Aorta (tissue), 5 donors: Measurements from ENCODE around the gene PPP2R5D. TPM values are rescaled to one million over a fixed set of nuclear protein-coding genes. Genes with fewer than 3 reads are reported as not detected.
A peak's percentile ranks its signal among the peaks of the same experiment; 100 is the strongest.

Source experiments
- ATAC-seq: fragments of 200-7000 bp; cut with Tn5 transposase; one replicate; pipeline ENCODE4 v1.9.1; 2022; ENCODE audit warnings: moderate library complexity; ENCODE audit not compliant: low FRiP score
- DNase-seq, 2 donors: peaks; one replicate each; pipeline ENCODE4 v3.0.0-alpha.2; 2020
- H3K27ac ChIP-seq, 2 donors: one replicate each; pipeline ENCODE4 v1.5.1; 2013; ENCODE audit warnings: low read length in 2 of 2, mild to moderate bottlenecking in 2 of 2, moderate library complexity in 2 of 2, control low read depth in 1 of 2, inconsistent platforms in 1 of 2, low read depth in 1 of 2
- H3K27me3 ChIP-seq, 2 donors: one replicate each; pipeline ENCODE4 v1.6.1; 2013; ENCODE audit warnings: control low read depth in 1 of 2, low read length in 1 of 2, mild to moderate bottlenecking in 1 of 2, moderate library complexity in 1 of 2; ENCODE audit not compliant: insufficient read depth in 2 of 2, control insufficient read depth in 1 of 2
- H3K36me3 ChIP-seq, 2 donors: one replicate each; pipeline ENCODE4 v1.6.1; 2013; ENCODE audit warnings: control low read depth in 1 of 2, low read length in 1 of 2, mild to moderate bottlenecking in 1 of 2; ENCODE audit not compliant: insufficient read depth in 2 of 2, control insufficient read depth in 1 of 2
- H3K4me1 ChIP-seq, 2 donors: one replicate each; pipeline ENCODE4 v1.6.1; 2013; ENCODE audit warnings: low read length in 2 of 2, control low read depth in 1 of 2, mild to moderate bottlenecking in 1 of 2, moderate library complexity in 1 of 2; ENCODE audit not compliant: insufficient read depth in 2 of 2, control insufficient read depth in 1 of 2
- H3K4me3 ChIP-seq, 2 donors: one replicate each; pipeline ENCODE4 v1.5.1; 2013; ENCODE audit warnings: low read length in 2 of 2, control low read depth in 1 of 2, mild to moderate bottlenecking in 1 of 2
- H3K9me3 ChIP-seq: one replicate; pipeline ENCODE4 v1.6.1; 2013; ENCODE audit warnings: mild to moderate bottlenecking, low read length; ENCODE audit not compliant: control insufficient read depth
- WGBS, 2 donors: extraction: QIAGEN DNeasy Blood & Tissue Kit; methylation state at CpG; one replicate each; pipeline ENCODE4 v1.1.7; 2013; 5-methylcytosine and 5-hydroxymethylcytosine counted together
- intact Hi-C, 2 donors: fragments of 100-400 bp; cut with DNase I; formaldehyde crosslinking; loops; one replicate each; pipeline versions ENCODE4 v1.14.2 to v1.15.0; 2022
- polyA plus RNA-seq, 2 donors: library from polyadenylated mRNA; stranded (reverse); fragments of 200-250 nt; gene quantifications; one replicate each; pipeline ENCODE4 v1.2.3, GENCODE V29; 2013
- total RNA-seq, 2 donors: library from RNA; stranded (reverse); fragmentation: NEBNext Ultra II Directional; extraction: Animal tissue kit (Norgen Biotek cat#: 25700); gene quantifications; one replicate each; pipeline ENCODE4 v1.2.1, GENCODE V29; 2021
- donor health status: healthy with polysubstance abuse.
- donor health status: Bipolar disorder and iron deficiency.
- donor health status: DM: no; HTN: no; CAD: no.
- donor health status: DM: no; HTN: no; CAD: no.
- donor health status: DM: yes; HTN: yes; CAD: no.

Gene PPP2R5D
- total and polyA plus RNA-seq, 4 donors = 20.3 to 31.7 (median 27.2) TPM

GRCh38 chr6:43050981-43051380 lies 66.6 kb downstream of the PPP2R5D start:
- peaks cover 0 to 7% of the 10 kb centered on the region in 2 donors for H3K36me3 ChIP-seq
- intact Hi-C loops = loop anchor here in 1 of 2 donors (5.0 kb wide), 1 partner anchor 124 kb away; the partner anchor contains the start of gene CNPY3

GRCh38 chr6:43052225-43052841 lies 68.0 kb downstream of the PPP2R5D start:
- intact Hi-C loops = loop anchor here (2.0 to 5.0 kb wide), 2 partner anchors 38 to 125 kb away; partner anchors contain the start of genes CNPY3 (in 1 of the 2) and KLHDC3 (in 1 of the 2)
- Histone ChIP-seq H3K4me1 (no peaks in the 10 kb centered on the region), H3K4me3 (no peak overlapping the region), H3K9me3 (no peaks in the 10 kb centered on the region), H3K36me3 (peaks cover 0 to 5% of the 10 kb centered on the region in 2 donors), H3K27ac (peak overlapping the region in 1 of 2 donors; percentile 82), H3K27me3 (no peaks in the 10 kb centered on the region)
- DNase-seq (no peak), ATAC-seq (no peak)
- 86 to 88% methylated on average over 19 of the region's 19 CpGs for WGBS, 2 donors

More at GRCh38 chr6:43050981-43051380, 66.6 kb downstream of the PPP2R5D start:
- DNase-seq (no peak), ATAC-seq (no peak)
- no peaks in the 10 kb centered on the region for H3K9me3 ChIP-seq
- no peak overlapping the region for H3K4me3 ChIP-seq
- H3K27ac ChIP-seq = no peak overlapping the region
- H3K4me1 ChIP-seq = no peaks in the 10 kb centered on the region
- H3K27me3 ChIP-seq = no peaks in the 10 kb centered on the region
- WGBS, 2 donors = 92 to 95% methylated on average over 17 of the region's 17 CpGs

GRCh38 chr6:43052842-43053544 lies 68.6 kb downstream of the PPP2R5D start:
- no peaks in the 10 kb centered on the region for H3K9me3 ChIP-seq
- no peaks in the 10 kb centered on the region for H3K27me3 ChIP-seq
- H3K27ac ChIP-seq = peak overlapping the region in 1 of 2 donors; percentile 82
- H3K36me3 ChIP-seq = peaks cover 0 to 5% of the 10 kb centered on the region in 2 donors
- 17% methylated on average over 22 of the region's 22 CpGs for WGBS, 2 donors
- ATAC-seq (no peak), DNase-seq (peak in 1 of 2 donors; percentile 81)
- H3K4me1 ChIP-seq = no peaks in the 10 kb centered on the region
- intact Hi-C loops = loop anchor here (2.0 to 5.0 kb wide), 2 partner anchors 38 to 126 kb away; partner anchors contain the start of genes CNPY3 (in 1 of the 2) and KLHDC3 (in 1 of the 2)
- H3K4me3 ChIP-seq = peak overlapping the region; percentile 52 to 61

GRCh38 chr6:43053545-43054205 lies 69.3 kb downstream of the PPP2R5D start, which contains the start of gene CUL7:
TSS of gene CUL7 (minus strand) at chr6:43053851. CDS start at chr6:43052788, 1,063 bp downstream.
- DNase-seq (peak; percentile 96 to 98), ATAC-seq (peak; percentile 94)
- peak within 1 kb of the TSS in 1 of 2 donors; percentile 82 for H3K27ac ChIP-seq
- H3K36me3 ChIP-seq = peaks cover 0 to 5% of the 10 kb centered on the region in 2 donors
- no peaks in the 10 kb centered on the region for H3K4me1 ChIP-seq
- H3K9me3 ChIP-seq = no peaks in the 10 kb centered on the region
- 2% methylated on average over 33 to 45 of the region's 45 CpGs for WGBS, 2 donors
- intact Hi-C loops = loop anchor here (2.0 to 5.0 kb wide), 2 partner anchors 39 to 126 kb away; partner anchors contain the start of genes KLHDC3 (in 2 of the 2) and CNPY3 (in 1 of the 2)
- H3K4me3 ChIP-seq = peak within 1 kb of the TSS; percentile 52 to 61
- H3K27me3 ChIP-seq = no peaks in the 10 kb centered on the region

- peaks cover 0 to 3% of the 10 kb centered on the region in 2 donors for H3K36me3 ChIP-seq
- 63 to 68% methylated on average over 17 of the region's 17 CpGs for WGBS, 2 donors
- DNase-seq (no peak), ATAC-seq (no peak)
- H3K27ac ChIP-seq = peak overlapping the region in 1 of 2 donors; percentile 78
- intact Hi-C loops = loop anchor here in 1 of 2 donors (2.0 to 5.0 kb wide), 2 partner anchors 40 to 127 kb away; partner anchors contain the start of genes CNPY3 and KLHDC3
- no peaks in the 10 kb centered on the region for H3K27me3 ChIP-seq
- no peaks in the 10 kb centered on the region for H3K4me1 ChIP-seq
- no peak overlapping the region for H3K4me3 ChIP-seq
- no peaks in the 10 kb centered on the region for H3K9me3 ChIP-seq
Observed at GRCh38 chr6:43054206-43054943, 70.0 kb downstream of the PPP2R5D start.

GRCh38 chr6:43055966-43056365 lies 71.6 kb downstream of the PPP2R5D start:
- Histone ChIP-seq H3K36me3 (peaks cover 0 to 3% of the 10 kb centered on the region in 2 donors), H3K4me1 (no peaks in the 10 kb centered on the region), H3K4me3 (no peak overlapping the region), H3K27ac (no peak overlapping the region), H3K9me3 (no peaks in the 10 kb centered on the region), H3K27me3 (no peaks in the 10 kb centered on the region)
- 73 to 77% methylated on average over 8 of the region's 8 CpGs for WGBS, 2 donors
- ATAC-seq (no peak), DNase-seq (no peak)
- intact Hi-C loops = loop anchor here in 1 of 2 donors (2.0 kb wide), 1 partner anchor 41 kb away; the partner anchor contains the start of gene KLHDC3

- no peaks in the 10 kb centered on the region for H3K27me3 ChIP-seq
Observed at GRCh38 chr6:43058531-43058930, 74.2 kb downstream of the PPP2R5D start.

More at GRCh38 chr6:43058531-43058930, 74.2 kb downstream of the PPP2R5D start:
- DNase-seq = no peak
- peak overlapping the region; percentile 69 to 79 for H3K4me3 ChIP-seq
- H3K9me3 ChIP-seq = no peaks in the 10 kb centered on the region
- ATAC-seq = no peak
- intact Hi-C loops = no loop called here
- H3K4me1 ChIP-seq = no peaks in the 10 kb centered on the region
- H3K27ac ChIP-seq = no peak overlapping the region
- 69 to 74% methylated on average over 1 of the region's 1 CpG for WGBS, 2 donors
- H3K36me3 ChIP-seq = peaks cover 0 to 3% of the 10 kb centered on the region in 2 donors
